SK-N-SH (cell line): ENCODE data around the gene CPVL. TPM values are rescaled to one million over a fixed set of nuclear protein-coding genes. Genes with fewer than 3 reads are reported as not detected.

Experiments
- CTCF ChIA-PET: fragments of 300-600, 350-600 bp; formaldehyde crosslinking; extraction: SDS; loops from one replicate; lab custom pipeline; 2021; lab: Yijun Ruan, JAX
- POLR2A ChIA-PET: fragments of 350-600 bp; sonication (Branson Sonifier 250); formaldehyde crosslinking; extraction: SDS; loops from one replicate; lab custom pipeline; 2020; ENCODE audit warnings: antibody characterized with exemption, inconsistent platforms; lab: Yijun Ruan, JAX
- DNase-seq: peaks from one replicate; pipeline ENCODE4 v3.0.0; 2012
- H2AFZ ChIP-seq: fragments of 200-600 bp; sonication (generic); 2 replicates; pipeline ENCODE4 v1.8.1; 2016; ENCODE audit warnings: antibody characterized with exemption, mild to moderate bottlenecking, low read depth
- H3F3A ChIP-seq: fragments of 200-600 bp; sonication (generic); replicated peaks from 2 replicates; pipeline ENCODE3; 2016; ENCODE audit warnings: antibody characterized with exemption, mild to moderate bottlenecking; ENCODE audit not compliant: insufficient read depth
- H3K27ac ChIP-seq, 2 experiments: fragments of 200-500 bp in 1 of 2; fragments of 200-600 bp in 1 of 2; sonication (Bioruptor generic) in 1 of 2; sonication (generic), shearing (Covaris generic) in 1 of 2; 2 replicates each; pipeline versions ENCODE4 v1.5.1 to v1.6.1; 2014 to 2016; ENCODE audit warnings: low read depth in 2 of 2, inconsistent platforms in 1 of 2, low read length in 1 of 2, mild to moderate bottlenecking in 1 of 2, mixed read lengths in 1 of 2
- H3K27me3 ChIP-seq: fragments of 200-600 bp; sonication (generic), shearing (Covaris generic); 2 replicates; pipeline ENCODE4 v1.6.1; 2016; ENCODE audit warnings: mixed run types; ENCODE audit not compliant: insufficient read depth
- H3K36me3 ChIP-seq, 2 experiments: fragments of 200-500 bp in 1 of 2; fragments of 200-600 bp in 1 of 2; sonication (Bioruptor generic) in 1 of 2; sonication (generic) in 1 of 2; replicated peaks in 1 of 2; 2 replicates each; pipeline versions ENCODE3 to v1.5.1; 2014 to 2016; ENCODE audit warnings: low read length in 1 of 2, mild to moderate bottlenecking in 1 of 2; ENCODE audit not compliant: insufficient read depth in 2 of 2, control insufficient read depth in 1 of 2
- H3K4me1 ChIP-seq, 2 experiments: fragments of 200-500 bp in 1 of 2; fragments of 200-600 bp in 1 of 2; sonication (Bioruptor generic) in 1 of 2; sonication (generic), shearing (Covaris generic) in 1 of 2; 2 replicates each; pipeline versions ENCODE4 v1.5.1 to v1.6.1; 2014 to 2016; ENCODE audit warnings: low read depth in 1 of 2, low read length in 1 of 2, mixed run types in 1 of 2; ENCODE audit not compliant: insufficient read depth in 2 of 2, control insufficient read depth in 1 of 2
- H3K4me2 ChIP-seq: fragments of 200-600 bp; sonication (generic), shearing (Covaris generic); 2 replicates; pipeline ENCODE4 v1.6.1; 2017; ENCODE audit warnings: mixed run types
- H3K4me3 ChIP-seq, 2 experiments: fragments of 200-500 bp in 1 of 2; fragments of 200-600 bp in 1 of 2; sonication (Bioruptor generic) in 1 of 2; sonication (generic), shearing (Covaris generic) in 1 of 2; 2 replicates each; pipeline versions ENCODE4 v1.5.1 to v1.8.1; 2014 to 2016; ENCODE audit warnings: low read depth in 2 of 2, inconsistent platforms in 1 of 2, low read length in 1 of 2, mild to moderate bottlenecking in 1 of 2, mixed read lengths in 1 of 2, moderate library complexity in 1 of 2
- H3K79me2 ChIP-seq: fragments of 200-600 bp; sonication (generic); 2 replicates; pipeline ENCODE4 v1.8.1; 2017; ENCODE audit warnings: mild to moderate bottlenecking; ENCODE audit not compliant: insufficient read depth
- H3K9ac ChIP-seq: fragments of 200-600 bp; sonication (generic); 2 replicates; pipeline ENCODE4 v1.6.1; 2017; ENCODE audit warnings: mixed run types
- H3K9me2 ChIP-seq: fragments of 200-600 bp; sonication (generic); 2 replicates; pipeline ENCODE4 v1.6.1; 2017; ENCODE audit warnings: mixed run types
- H3K9me3 ChIP-seq: fragments of 200-600 bp; sonication (generic); 2 replicates; pipeline ENCODE4 v1.6.1; 2017; ENCODE audit warnings: mixed run types, mild to moderate bottlenecking, moderate library complexity
- H4K20me1 ChIP-seq: fragments of 200-600 bp; sonication (generic); 2 replicates; pipeline ENCODE4 v1.6.1; 2017; ENCODE audit warnings: mild to moderate bottlenecking, mixed run types; ENCODE audit not compliant: insufficient read depth
- ELF1 ChIP-seq: IDR thresholded peaks from 2 replicates; pipeline ENCODE4 v1.4.0; 2012
- EP300 ChIP-seq, 2 experiments: IDR thresholded peaks; 2 replicates each; pipeline versions ENCODE4 v1.4.0 to v1.6.1; 2012; ENCODE audit warnings: borderline replicate concordance in 1 of 2, low read depth in 1 of 2, low read length in 1 of 2
- NFIC ChIP-seq: IDR thresholded peaks from 2 replicates; pipeline ENCODE4 v1.4.0; 2012; ENCODE audit warnings: borderline replicate concordance
- POLR2AphosphoS5 ChIP-seq: IDR thresholded peaks from 2 replicates; pipeline ENCODE4 v1.6.1; 2012; ENCODE audit warnings: low read depth, low read length
- RAD21 ChIP-seq: IDR thresholded peaks from 2 replicates; pipeline ENCODE4 v1.6.1; 2012; ENCODE audit warnings: mild to moderate bottlenecking, low read length
- RCOR1 ChIP-seq: fragments of 150-350 bp; IDR thresholded peaks from 2 replicates; pipeline ENCODE4 v1.6.1; 2017; ENCODE audit warnings: antibody characterized with exemption, low read length
- RFX5 ChIP-seq: IDR thresholded peaks from 2 replicates; pipeline ENCODE4 v1.6.1; 2012; ENCODE audit warnings: mild to moderate bottlenecking, improper control_type of control experiment, low read length
- RXRA ChIP-seq: IDR thresholded peaks from 2 replicates; pipeline ENCODE4 v1.4.0; 2012; ENCODE audit warnings: low read depth, mild to moderate bottlenecking, borderline replicate concordance
- SIN3A ChIP-seq: IDR thresholded peaks from 2 replicates; pipeline ENCODE4 v1.6.1; 2012; ENCODE audit warnings: low read depth, mild to moderate bottlenecking, low read length, moderate library complexity, borderline replicate concordance
- TCF12 ChIP-seq: IDR thresholded peaks from 2 replicates; pipeline ENCODE4 v1.4.0; 2012
- TEAD4 ChIP-seq: IDR thresholded peaks from 2 replicates; pipeline ENCODE4 v1.4.0; 2012; ENCODE audit warnings: mild to moderate bottlenecking, borderline replicate concordance; ENCODE audit not compliant: insufficient read depth
- WGBS: methylation state at CpG from one replicate; pipeline ENCODE4 v1.1.6; 2017; ENCODE audit warnings: low lambda C conversion rate; 5-methylcytosine and 5-hydroxymethylcytosine counted together
- polyA plus RNA-seq, 3 experiments: library from polyadenylated mRNA; depleted of rRNA; stranded (reverse); fragments of >200 nt; gene quantifications; 2 replicates each; pipeline ENCODE4 v1.2.3, GENCODE V29; 2012
- TF ChIP-seq, protein P1 (sequence below): IDR thresholded peaks from 2 replicates; pipeline ENCODE4 v1.4.0; 2012; ENCODE audit warnings: low read depth
- TF ChIP-seq, protein P2 (sequence below): IDR thresholded peaks from 2 replicates; pipeline ENCODE4 v1.4.0; 2012; ENCODE audit warnings: low read depth, borderline replicate concordance

CPVL gene
- polyA plus RNA-seq, 1 of the 3 experiments (the other 2 are of a cell fraction): not detected

DNA sequence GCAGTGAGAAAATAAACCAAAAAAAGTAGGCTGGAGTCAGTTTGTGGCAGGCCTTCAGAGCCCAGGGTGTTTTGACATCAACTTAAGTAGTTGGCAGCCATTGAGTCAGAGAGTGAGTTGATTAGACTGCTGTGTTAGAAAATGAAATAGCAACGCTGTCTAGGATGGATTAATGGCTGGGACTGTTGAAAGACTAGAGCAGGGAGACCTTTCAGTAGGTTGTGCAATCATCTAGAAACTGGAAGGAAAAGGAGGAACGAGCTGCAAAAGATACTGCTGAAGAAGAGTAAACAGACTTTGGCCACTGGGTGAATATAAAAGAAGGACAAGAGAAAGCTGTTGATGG is 159.6 kb downstream of the CPVL start:
- DNase-seq: no peak
- CTCF ChIA-PET: interaction anchor here (2.0 to 9.1 kb wide), 3 partner anchors 30 to 64 kb away, joined by 8 to 66 read pairs (median 30); partner anchors contain the start of gene TRIL

DNA sequence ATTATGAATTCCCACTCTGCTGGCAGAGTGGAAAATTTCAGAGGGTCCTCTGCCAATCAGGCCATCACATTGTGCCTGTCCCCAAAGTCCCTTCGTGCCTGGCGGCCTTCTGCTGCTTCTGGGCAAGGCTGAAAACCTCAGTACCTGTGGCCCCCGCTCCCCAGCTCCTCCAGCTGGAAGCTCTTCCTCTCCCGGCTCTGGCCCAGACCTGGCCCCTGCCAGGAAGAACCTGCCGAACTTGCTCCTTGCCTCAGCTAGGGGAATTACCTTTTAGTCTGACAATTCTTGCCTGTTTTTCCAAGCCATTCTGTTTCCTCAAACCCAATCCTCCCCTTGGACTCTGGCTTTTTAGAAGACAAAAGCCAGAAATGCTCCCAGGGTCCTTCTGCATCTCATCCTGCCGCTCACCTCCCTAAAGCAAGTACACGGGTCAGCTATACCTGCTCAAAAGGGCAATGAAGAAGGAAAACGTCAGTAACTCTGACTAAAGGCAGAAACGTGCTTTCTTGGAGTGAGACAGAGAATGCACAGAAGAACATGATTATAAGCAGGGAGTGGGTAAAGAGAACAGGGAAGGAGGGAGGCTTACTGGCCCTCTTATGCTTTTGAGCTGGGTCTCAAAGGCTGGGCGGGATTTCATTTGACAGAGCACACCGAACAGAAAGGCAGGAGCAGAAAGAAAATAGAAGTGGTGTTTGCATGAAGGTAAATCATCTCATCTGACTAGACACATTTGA is 160.1 kb downstream of the CPVL start:
- Histone ChIP-seq H3K79me2 (no peaks in the 10 kb centered on the region), H3K27ac (no peak overlapping the region; a peak in 1 of 4 replicates), H3K4me2 (no peak overlapping the region), H3K9me2 (no peaks in the 10 kb centered on the region), H2AFZ (no peak overlapping the region), H3K27me3 (no peaks in the 10 kb centered on the region), H3F3A (peaks cover 4% of the 10 kb centered on the region), H3K4me1 (peaks cover 21 to 63% of the 10 kb centered on the region in 2 experiments)
- WGBS: 81% methylated on average over 11 of the region's 11 CpGs
- POLR2A ChIA-PET: no interaction called here
- DNase-seq: no peak
- TF ChIP-seq EP300 (IDR thresholded peaks at IDR 0.05; ENCODE audit: borderline replicate concordance in 1 of 2, low read depth in 1 of 2, low read length in 1 of 2) (no peak), SIN3A (no peak), RXRA (no peak), TEAD4 (no peak), ELF1 (no peak), RCOR1 (no peak), NFIC (no peak)
- TF ChIP-seq, protein P1, sequence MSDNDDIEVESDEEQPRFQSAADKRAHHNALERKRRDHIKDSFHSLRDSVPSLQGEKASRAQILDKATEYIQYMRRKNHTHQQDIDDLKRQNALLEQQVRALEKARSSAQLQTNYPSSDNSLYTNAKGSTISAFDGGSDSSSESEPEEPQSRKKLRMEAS: no peak
- TF ChIP-seq, all 33 proteins: peak for 0
- H3K9ac ChIP-seq: no peak overlapping the region
- CTCF ChIA-PET: interaction anchor here (2.0 to 9.1 kb wide), 3 partner anchors 30 to 64 kb away, joined by 8 to 66 read pairs (median 30); partner anchors contain the start of gene TRIL
- no peaks in the 10 kb centered on the region for H4K20me1 ChIP-seq
- H3K4me3 ChIP-seq: no peak overlapping the region
- no peaks in the 10 kb centered on the region for H3K9me3 ChIP-seq
- no peaks in the 10 kb centered on the region for H3K36me3 ChIP-seq

More for the DNA sequence above, 159.6 kb downstream of the CPVL start:
- 34% methylated on average over 2 of the region's 2 CpGs for WGBS
- Histone ChIP-seq H4K20me1 (no peaks in the 10 kb centered on the region), H3K9me2 (no peaks in the 10 kb centered on the region), H3K27me3 (no peaks in the 10 kb centered on the region), H2AFZ (no peak overlapping the region), H3F3A (peaks cover 4% of the 10 kb centered on the region), H3K36me3 (no peaks in the 10 kb centered on the region), H3K9ac (no peak overlapping the region), H3K4me2 (no peak overlapping the region), H3K4me1 (peaks cover 21 to 58% of the 10 kb centered on the region in 2 experiments), H3K27ac (no peak overlapping the region), H3K4me3 (no peak overlapping the region), H3K9me3 (no peaks in the 10 kb centered on the region), H3K79me2 (no peaks in the 10 kb centered on the region)
- TF ChIP-seq, protein P2, sequence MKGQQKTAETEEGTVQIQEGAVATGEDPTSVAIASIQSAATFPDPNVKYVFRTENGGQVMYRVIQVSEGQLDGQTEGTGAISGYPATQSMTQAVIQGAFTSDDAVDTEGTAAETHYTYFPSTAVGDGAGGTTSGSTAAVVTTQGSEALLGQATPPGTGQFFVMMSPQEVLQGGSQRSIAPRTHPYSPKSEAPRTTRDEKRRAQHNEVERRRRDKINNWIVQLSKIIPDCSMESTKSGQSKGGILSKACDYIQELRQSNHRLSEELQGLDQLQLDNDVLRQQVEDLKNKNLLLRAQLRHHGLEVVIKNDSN: no peak
- TF ChIP-seq RAD21 (no peak), POLR2AphosphoS5 (no peak), RFX5 (no peak), EP300 (IDR thresholded peaks at IDR 0.05; ENCODE audit: borderline replicate concordance in 1 of 2, low read depth in 1 of 2, low read length in 1 of 2) (no peak), TCF12 (no peak)
- POLR2A ChIA-PET: no interaction called here
